Activated CD4-positive, alpha-beta T cell treated with anti-CD3 and anti-CD28 coated beads for 4 hours (primary cell): Measurements from ENCODE around the gene MRAP.

ENCODE experiments used
- DNase-seq, 2 donors: peaks; one replicate each; pipeline ENCODE4 v3.0.0-alpha.2; 2020

Gene MRAP

DNA sequence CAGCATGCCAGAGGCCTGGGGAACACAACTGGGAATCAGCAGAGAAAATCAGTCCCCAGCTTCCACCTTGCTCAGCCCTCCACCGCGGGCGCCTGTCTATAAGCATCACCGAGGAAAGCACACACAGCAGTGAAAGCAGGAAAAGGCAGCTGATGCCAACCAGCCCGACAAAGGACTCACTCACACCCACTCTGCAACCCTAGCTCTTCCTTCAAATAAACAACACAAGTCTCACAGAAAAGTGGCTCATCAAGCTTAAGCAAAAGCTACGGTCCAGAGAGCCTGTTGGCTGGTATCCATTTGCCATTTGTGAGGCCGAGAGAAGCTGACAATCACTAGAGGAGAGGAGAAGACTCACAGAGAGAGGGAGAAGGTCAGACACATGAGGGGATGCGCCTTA, 27.1 kb downstream of the MRAP start:
- no peak for DNase-seq

DNA sequence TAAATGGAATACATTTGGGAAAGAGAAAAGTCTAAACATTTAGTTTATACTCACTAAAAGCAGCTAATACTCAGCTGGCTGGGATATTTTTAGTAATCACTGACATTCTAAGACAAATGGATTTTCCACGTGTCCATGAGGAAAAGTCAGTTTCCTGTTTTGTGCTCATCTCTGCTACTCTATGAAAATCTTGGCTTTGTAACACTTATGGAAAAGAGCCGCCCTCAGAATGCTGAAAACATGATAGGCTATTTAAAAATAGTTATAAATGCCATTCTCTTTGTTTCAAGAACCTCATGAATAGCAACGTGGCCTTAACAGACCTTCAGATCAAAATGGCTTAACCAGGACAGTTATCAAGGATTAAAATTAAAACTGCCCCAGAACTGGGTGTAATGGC, 29.9 kb downstream of the MRAP start:
- DNase-seq: no peak

DNA sequence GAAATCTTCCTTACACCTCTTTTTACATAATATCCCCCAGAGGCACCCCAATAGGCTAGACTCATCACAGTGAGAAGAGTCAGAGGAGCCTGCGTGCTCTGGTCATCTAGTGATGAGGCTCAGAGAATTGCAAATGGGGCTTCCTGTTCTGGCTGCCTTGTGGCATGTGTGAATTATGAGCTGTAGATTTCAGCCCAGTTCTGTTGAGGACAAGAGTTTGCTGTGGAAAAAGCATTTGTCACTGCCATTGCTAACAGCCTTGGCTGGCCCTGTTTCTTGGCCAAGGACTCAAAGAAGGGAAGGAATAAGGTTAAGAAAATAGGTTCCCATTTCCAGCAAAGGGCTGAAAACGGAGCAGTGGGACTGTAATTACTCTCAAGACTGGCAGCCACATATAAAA, 30.7 kb downstream of the MRAP start:
- DNase-seq: no peak

DNA sequence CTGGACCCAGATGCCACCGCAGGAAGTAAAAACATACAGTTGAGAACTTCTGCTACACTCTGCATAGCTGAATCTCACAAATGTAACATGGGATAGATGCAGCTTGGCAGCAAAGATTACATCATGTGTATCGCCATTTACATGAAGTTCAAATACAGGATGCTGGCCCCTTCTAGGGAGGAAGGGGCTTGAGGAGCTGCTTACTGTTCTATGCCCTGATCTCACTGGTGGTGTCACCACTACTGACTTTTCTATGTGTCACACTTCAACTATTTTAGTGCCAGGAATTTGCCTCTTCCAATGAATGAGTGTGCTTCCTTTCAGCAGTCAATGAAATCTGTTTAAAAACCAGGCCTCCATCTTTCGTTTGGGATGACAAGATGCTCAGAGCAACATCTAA, 31.1 kb downstream of the MRAP start:
- no peak for DNase-seq

DNA sequence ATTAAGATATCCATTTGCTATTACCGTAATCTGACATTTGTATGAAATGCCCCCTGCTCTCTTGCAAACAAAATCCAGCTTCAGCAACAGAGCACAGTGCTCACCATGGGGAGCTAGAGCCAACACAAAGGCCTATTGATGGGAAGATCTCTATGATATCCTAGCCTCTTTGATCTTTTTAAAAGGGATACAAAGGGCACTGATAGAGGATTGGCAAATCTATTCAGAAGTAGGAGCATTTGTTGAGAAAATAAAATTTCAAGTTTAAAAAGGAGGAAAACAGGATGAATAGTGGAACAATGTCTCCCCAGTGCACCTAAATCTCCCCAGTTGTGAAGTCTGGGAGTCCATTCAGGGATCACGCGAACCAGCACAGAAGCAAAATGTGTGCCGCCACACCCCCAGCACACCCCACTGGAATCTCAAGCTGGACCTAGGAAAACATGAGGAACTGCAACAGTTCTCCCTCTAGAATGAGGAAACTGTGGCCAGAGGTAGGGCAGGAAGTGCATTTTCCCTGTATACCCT, 32.2 kb downstream of the MRAP start:
- no peak for DNase-seq

DNA sequence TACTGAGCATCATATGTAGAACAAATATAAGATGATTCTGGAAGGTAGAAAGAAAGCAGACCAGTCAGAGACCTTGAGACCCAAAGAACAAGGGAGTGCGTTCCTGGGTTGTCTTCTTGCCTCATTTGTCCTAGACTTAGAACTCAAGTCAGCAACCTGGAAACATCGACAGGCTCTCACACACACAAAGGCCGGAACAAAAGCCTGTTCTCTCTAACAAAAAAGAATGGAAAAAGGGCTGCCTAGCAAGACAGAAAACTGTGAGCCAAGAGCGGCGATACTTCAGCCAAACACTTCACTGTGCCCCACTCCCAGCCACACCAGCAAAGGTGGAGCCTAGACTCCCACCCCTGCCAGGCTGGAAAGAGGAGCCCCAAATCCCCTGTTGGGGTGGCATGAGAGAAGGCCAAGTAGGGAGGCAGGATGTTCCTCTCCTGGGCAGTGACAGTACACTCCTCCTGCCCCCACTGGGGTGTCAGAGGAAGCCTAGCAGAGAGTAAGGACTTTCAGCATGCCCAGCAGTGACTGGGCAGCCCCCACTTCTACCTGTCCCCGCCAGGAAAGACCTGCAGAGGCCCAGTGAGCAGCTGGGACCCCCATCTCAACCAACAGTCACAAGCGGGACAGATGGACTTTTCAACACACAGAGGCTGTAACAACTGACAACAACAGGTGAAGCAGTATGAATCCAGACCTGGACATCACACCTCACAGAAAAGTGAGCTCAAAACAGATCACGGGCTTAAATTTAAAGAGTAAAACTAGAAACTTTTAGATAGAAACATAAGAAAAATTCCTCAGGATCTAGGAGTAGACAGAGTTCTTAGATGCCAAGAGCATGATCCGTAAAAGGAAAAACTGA, 33.0 kb downstream of the MRAP start:
- DNase-seq: no peak

DNA sequence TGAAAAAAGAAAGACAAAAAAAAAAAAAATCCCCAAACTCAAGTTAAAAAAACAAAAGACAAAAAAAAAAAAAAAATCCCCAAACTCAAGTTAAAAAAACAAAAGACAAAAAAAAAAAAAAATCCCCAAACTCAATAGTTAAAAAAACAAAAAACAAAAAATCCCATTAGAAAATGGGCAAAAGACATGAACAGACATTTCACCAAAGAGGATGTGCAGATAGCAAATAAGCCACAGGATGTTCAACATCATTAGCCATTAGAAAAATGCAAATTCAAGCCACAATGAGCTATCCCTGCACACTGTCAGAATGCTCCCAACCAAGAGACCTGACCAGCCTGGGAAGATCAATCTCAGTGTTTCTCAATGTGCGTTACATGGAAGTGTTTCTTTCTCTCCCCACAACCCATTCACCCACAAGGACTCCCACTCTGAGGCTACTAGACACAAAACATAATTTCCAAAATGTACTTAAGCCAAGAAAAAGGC, 33.9 kb downstream of the MRAP start:
- no peak for DNase-seq

DNA sequence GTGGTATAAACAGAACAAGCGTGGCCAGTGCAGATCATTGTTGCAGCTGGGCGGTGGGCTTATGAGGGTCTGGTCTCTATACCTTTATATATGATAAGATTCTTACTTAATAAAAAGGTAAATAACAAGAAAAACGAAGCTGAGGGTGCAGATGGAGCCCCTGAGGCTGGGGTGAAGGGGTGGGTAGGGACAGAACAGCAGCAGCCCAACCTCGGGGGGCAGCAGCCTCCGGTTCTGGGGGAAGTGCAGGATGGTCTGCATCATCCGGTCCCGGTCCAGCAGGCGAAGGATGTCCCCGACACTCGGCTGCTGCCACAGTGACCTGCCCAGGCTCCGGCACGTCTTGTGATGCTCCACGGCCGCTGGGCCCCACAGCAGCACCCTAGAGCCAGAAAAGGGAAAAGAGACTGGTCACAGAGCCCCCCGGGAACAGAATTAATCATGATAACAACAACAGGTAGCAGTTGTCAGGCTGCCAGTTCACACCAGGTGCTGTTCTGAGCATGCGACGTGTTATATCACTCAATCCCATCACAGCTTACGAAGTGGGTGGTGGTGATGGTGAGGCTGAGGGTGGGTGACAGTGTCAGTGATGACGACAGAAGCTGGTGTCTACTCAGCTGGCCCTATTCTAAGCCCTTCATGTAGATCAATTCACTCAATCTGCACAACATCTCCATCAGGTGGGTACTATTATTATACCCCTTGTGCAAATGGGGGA, 35.5 kb downstream of the MRAP start:
- no peak for DNase-seq

DNA sequence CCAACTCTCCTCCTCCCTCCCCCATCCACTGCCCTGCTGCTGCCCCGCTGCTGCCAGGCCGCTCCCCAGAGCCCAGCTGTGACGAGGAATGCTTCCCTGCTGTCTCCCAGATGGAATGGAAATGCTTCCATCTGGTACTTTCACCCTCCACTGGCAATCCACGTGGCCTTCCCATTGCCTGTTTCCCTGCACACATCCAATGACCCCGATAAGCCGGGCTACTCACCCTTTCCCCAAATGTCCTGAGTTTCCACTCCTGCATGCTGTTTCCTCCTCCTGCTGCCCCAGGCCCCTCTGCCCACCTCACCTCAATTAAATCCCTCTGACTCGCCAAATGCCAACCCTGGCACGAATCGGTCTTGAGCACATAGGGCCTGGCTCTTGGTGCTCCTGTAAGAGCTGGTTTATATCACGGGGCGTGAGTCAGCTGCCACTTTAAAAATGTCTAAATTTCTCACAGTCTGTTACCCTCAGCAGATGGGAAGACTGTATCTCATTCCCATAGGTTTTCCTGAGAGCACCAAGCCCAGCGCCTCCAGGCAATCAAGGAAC, 36.4 kb downstream of the MRAP start:
- no peak for DNase-seq

DNA sequence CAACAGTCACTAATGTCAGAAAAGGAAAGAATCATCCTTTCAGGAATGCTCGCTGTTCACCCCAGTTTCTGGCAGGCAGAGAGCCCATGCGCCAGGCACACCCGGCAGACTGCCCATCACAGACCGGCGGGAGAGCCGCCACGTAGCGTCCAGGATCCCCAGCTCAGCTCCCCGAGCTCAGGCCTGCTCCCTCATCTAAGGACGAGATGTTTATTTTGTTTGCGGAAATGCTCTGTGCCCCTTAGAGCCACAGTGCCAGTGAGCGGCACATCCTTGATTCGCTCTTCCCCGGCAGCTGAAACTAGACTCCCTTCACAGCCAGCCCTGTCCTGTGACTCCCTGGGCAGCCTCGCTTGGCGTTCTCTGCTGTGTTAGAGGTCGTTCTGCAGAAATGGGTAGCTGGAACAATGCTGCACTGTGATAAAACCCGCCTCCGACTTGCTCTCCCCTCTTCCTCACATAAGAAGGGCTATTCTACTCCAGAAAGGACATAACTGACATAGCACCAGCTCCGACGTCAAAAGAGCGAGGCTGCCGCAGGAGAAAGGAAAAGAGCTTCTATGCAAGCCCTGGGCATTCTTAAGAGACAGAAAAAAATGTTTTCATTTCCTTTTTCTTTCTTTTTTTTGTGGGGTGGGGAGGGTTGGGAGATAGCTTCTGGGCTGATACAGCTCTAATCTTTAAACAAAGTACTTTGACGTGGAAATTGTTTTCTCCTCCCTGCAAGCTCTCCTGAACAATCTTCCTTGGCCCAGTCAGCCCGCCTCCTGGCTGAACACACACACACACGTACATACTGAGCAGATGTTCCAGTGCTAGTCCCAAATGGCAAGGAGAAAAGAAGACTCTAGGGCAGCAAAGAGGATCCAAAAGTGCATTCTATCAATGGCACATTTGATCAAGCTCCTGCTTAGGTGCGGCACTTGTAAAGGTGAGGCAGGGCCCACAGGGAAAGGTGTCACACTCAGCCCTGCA, 37.2 kb downstream of the MRAP start:
- DNase-seq: no peak

DNA sequence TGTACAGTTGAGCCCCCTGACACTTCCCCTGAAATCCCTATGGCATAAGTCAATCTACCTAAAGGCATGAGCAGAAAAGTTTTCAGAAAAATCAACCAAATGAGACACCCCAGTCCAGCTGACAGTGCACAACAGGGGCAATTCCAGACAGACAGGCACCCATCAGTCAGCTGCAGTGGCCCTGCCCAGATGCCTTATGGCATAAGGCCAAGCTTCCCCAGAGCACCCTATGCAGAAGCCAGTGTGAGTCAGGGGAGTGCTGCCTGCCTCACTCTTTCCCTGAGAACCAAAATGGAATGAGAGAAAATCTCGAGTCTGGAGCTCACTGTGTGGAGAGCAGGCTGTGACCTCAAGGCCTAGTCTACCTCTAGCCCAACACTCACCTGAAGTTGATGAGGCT, 38.1 kb downstream of the MRAP start:
- DNase-seq: no peak

DNA sequence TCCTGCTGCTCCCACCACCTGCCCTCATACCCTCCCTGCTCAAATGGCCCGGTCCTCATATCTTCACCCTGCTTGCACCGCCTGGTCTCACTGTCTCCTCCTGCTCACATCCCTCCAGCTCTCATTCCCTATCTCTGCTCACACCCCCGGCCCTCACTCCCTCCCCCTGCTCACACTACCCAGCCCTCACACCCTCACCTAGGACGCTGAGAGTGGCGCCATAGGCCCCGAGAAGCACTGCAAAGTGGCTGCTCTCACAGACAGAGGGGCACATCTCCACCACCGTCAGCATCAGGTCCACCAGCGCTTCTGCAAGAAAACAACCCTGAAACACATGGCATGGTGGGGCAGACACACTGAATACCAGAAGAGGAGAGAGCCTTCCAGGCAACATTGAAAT, 38.6 kb downstream of the MRAP start:
- DNase-seq: no peak

DNA sequence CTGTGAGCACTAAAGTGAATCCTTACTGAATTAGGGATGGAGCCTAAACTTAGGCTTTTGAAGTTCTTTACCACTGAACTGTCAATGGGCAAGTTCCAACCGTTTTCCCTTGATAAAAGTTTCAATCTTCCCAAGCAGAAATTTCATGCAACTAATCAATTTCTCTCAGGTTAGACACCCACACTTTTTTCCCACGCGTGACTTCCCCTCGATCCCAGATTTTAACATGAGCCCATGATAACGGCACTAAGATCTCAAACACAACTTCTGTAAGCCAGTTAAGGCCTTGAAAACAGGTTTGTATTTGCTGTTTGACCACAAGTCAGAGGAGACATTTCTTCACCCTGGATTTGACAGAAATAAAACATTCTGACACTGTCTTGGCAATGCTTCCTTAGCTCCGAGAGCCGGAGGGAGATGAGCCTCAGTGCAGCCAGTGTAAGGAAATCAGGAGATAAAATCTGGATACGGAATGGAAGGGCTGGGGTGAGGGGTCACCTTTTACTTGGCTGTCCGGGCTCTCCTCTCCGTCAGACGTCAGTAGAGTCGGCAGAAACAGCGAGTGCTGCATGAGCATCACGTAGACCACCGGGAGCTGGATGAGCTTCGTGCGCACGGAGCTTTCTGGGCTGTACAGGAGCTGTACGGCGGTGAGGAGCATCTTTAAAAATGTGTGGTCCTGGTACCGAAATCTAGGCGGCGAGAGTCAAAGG, 39.7 kb downstream of the MRAP start:
- DNase-seq: no peak

DNA sequence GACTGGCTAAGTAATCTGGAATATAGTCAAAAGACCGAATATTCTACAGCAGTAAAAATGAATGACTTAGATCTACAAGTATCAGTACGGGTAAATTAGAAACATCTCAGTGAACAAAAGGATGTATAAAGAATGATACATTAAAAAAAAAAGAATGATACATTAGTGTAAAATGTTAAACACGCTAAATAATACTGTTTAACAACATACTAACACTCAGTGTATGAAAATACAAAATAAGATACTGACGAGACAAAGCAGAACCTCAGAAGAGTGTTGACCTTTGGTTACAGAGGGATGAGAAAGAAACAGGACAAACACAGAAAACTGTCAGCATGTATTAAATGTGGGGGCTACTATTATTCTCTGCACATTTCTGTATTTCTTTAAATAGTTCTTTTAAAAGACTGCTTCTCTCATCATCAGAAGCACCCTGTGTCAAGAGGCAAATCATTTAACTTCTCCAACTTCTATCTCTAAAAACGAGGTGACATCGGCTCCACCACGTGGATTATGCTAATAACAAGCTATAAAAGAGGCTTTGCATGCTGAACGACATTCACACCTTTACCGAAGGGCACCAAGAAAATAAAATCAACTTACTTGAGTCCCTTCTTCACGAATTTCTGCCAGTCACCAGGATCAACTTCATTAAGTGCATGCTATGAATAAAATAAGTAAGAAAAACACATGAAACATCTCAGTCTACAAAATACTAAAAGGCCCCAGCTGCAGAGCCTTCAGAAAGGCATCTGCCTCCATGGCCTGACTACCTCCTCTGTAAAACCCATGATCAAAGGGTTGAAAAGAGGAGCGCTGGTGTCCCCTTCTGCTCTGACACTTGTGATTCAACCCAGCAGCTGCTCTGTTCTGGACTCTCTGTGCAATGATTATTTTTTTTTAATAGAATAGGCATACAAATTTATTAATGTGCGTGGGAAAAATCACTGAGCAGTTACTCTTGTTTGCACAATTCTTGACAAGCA, 42.5 kb downstream of the MRAP start:
- no peak for DNase-seq

DNA sequence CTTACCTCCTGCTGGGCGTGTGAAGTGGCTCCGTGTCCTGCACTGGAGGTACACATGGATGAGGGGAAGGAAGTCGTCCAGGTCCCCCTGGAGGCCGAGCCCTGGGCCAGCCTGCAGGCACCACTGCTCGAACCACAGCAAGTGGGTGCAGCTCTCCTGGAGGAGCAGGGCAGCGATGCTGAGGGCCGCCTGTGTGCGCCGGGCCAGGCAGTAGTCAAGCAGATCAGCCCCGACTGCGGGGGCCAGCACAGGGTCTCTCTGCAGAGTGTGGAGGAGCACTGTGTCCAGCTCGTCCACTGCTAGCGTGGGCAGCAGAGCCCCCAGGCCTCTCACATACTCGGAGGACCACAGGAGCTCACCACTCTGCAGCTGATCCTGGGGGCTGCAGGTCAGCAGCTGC, 48.3 kb downstream of the MRAP start:
- DNase-seq: no peak

DNA sequence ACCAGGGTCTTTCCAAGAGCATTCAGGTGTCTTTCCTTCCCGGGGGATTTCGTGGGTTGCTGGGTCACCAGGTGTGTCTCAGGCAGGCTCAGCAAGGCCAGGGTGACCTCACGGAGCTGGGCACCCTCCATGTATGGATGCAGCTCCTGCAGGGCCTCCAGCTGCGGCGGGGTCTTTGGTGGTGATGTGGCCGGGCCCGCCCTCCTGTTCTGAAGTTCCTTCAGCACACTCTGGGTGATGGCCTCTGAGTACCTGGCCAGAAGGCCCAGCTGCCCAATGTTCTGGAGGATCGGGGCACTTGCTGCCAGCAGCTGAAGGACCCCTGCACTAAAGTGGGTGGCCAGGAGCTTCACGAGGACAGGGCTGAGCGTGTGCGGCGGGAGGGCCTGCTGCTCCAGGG, 48.7 kb downstream of the MRAP start:
- no peak for DNase-seq

DNA sequence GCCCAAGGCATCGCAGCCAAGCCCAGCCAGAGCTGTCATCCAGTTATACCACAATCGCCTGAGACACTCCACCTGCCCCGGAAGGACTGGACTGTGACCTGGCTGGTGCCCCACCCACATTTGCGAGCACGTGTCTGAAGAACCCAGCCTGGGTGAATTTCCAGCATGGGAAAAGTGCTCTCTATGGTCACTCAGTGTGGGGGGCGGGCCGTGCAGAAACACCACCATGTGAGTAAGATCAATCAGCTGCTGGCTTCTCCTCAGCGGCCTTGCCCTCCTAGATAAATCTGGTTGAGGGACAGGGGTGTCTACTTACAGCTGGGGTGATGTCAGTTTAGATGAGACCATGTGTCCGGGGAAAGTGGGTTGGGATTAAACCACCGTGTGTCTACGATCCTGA, 49.3 kb downstream of the MRAP start:
- no peak for DNase-seq

DNA sequence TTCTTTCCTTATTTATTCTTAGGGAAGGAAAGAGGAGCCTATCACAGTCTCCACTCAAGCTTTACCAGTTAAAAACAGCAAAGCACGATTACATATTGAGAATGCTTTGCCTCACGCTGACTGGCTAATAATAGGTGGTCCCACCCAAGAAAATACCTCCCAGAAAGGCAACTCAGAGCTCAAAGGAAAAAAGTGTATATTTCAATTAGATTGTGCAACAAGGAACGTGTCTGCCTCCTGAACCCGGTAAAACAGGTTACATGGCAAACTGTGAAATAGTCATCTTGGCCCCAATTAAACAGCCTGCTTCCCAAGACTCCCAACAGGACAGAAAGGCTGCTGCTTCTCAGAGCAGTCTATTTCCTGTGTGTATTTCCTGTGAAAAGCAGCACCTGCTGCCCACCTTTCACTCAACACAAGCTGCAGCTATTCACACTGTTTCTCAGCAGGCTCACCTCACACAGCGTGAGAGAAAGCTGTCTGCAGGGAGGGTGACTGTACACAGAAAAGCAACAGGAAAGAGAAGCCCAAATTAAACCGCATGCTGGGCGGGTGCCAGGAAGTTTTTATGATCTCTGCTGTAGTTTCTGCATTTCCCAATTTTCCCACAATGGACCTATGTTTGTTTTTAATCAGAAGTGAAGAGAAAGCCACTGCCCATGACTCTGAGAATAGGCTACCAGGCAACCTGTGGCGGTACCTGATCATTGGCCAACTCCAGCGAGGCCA, 50.1 kb downstream of the MRAP start:
- DNase-seq: no peak

DNA sequence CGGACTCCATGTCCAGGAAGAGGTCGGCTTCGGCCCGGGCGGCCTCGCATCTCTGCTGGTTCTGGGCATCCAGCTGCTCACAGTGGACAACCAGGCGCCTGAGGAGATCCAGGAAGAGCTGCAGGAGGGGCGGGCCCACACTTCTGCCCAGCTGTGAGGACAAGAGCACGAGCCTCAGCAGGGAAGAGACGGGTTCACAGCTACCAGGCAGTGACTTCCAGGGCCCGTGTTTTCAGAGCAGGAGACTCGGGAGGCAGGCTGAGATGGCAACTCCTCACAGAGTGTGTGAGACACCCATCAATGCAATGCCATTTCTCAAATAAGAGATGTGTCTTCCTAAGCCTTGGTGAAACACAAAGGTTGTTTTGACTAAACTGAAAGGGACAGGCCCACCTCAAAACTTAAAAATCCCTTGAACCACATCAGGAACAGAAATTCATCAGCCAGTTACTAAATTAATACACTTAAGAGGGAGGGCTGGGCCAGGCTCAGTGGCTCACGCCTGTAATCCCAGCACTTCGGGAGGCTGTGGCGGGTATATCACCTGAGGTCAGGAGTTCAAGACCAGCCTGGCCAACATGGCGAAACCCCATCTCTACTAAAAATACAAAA, 50.8 kb downstream of the MRAP start:
- no peak for DNase-seq
